GM18858 (cell line): Measurements from ENCODE around the gene FBXW8.

ENCODE experiments used
- ATAC-seq: cut with Tn5 transposase; IDR thresholded peaks from one replicate; pipeline ENCODE4 v1.9.1; 2021; ENCODE audit not compliant: unreplicated experiment

The FBXW8 gene

GRCh38 chr12:116924558-116925453, 14.1 kb downstream of the FBXW8 start:
- ATAC-seq = peak; percentile 52

GRCh38 chr12:116926283-116927243, 15.8 kb downstream of the FBXW8 start:
- no peak for ATAC-seq

- ATAC-seq = no peak
Observed at GRCh38 chr12:116927244-116927940, 16.6 kb downstream of the FBXW8 start.

GRCh38 chr12:116928504-116928903, 17.8 kb downstream of the FBXW8 start:
- no peak for ATAC-seq

GRCh38 chr12:116929885-116930284, 19.1 kb downstream of the FBXW8 start:
- ATAC-seq = no peak

GRCh38 chr12:116931665-116932064, 20.9 kb downstream of the FBXW8 start:
- ATAC-seq = no peak

- ATAC-seq = no peak
Observed at GRCh38 chr12:116933091-116933490, 22.3 kb downstream of the FBXW8 start.

GRCh38 chr12:116933512-116934246, 22.9 kb downstream of the FBXW8 start:
- ATAC-seq = no peak

GRCh38 chr12:116934908-116935705, 24.4 kb downstream of the FBXW8 start:
- no peak for ATAC-seq

GRCh38 chr12:116937640-116938039, 26.9 kb downstream of the FBXW8 start:
- ATAC-seq = no peak

GRCh38 chr12:116939734-116940133, 29.0 kb downstream of the FBXW8 start:
- no peak for ATAC-seq

GRCh38 chr12:116941188-116941587, 30.4 kb downstream of the FBXW8 start:
- ATAC-seq = no peak

- no peak for ATAC-seq
Observed at GRCh38 chr12:116943419-116944372, 32.9 kb downstream of the FBXW8 start.

- no peak for ATAC-seq
Observed at GRCh38 chr12:116945886-116946550, 35.3 kb downstream of the FBXW8 start.

- ATAC-seq = no peak
Observed at GRCh38 chr12:116948298-116948697, 37.5 kb downstream of the FBXW8 start.

GRCh38 chr12:116950628-116951325, 40.0 kb downstream of the FBXW8 start:
- ATAC-seq = no peak

GRCh38 chr12:116954710-116955381, 44.1 kb downstream of the FBXW8 start:
- no peak for ATAC-seq
